Progenitor cell of endocrine pancreas (in vitro differentiated cells): ENCODE measurements around the gene GPR39. TPM values are rescaled to one million over a fixed set of nuclear protein-coding genes. Genes with fewer than 3 reads are reported as not detected.

Experiments used
- DNase-seq: peaks from one replicate; pipeline ENCODE4 v3.0.0; 2021; ENCODE audit warnings: low spot score; ENCODE audit not compliant: unreplicated experiment
- H3K27ac Mint-ChIP-seq: 2 replicates; pipeline ENCODE4 v1.8.0; 2021; ENCODE audit warnings: mild to moderate bottlenecking, moderate library complexity, mixed read lengths
- H3K27me3 Mint-ChIP-seq: 2 replicates; pipeline ENCODE4 v1.8.0; 2021; ENCODE audit warnings: mixed read lengths
- H3K36me3 Mint-ChIP-seq: 2 replicates; pipeline ENCODE4 v1.8.0; 2022; ENCODE audit warnings: mixed read lengths; ENCODE audit not compliant: insufficient read depth
- H3K4me1 Mint-ChIP-seq: 2 replicates; pipeline ENCODE4 v1.8.0; 2021; ENCODE audit warnings: low read depth, mixed read lengths
- H3K4me3 Mint-ChIP-seq: 2 replicates; pipeline ENCODE4 v1.8.0; 2021; ENCODE audit warnings: low read depth, mild to moderate bottlenecking, moderate library complexity, mixed read lengths
- H3K9me3 Mint-ChIP-seq: 2 replicates; pipeline ENCODE4 v1.8.0; 2021; ENCODE audit warnings: low read depth, mixed read lengths
- CTCF ChIP-seq: fragments of 200-600 bp; sonication (generic); IDR thresholded peaks from one replicate; pipeline ENCODE4 v1.5.0; 2021; ENCODE audit warnings: antibody characterized with exemption, mild to moderate bottlenecking; ENCODE audit not compliant: unreplicated experiment
- total RNA-seq: library from RNA; stranded (reverse); gene quantifications from 2 replicates; pipeline ENCODE4 v1.2.1, GENCODE V29; 2021

Gene GPR39
- total RNA-seq, 1 donor from 2014 or later = 4.0 TPM

DNA sequence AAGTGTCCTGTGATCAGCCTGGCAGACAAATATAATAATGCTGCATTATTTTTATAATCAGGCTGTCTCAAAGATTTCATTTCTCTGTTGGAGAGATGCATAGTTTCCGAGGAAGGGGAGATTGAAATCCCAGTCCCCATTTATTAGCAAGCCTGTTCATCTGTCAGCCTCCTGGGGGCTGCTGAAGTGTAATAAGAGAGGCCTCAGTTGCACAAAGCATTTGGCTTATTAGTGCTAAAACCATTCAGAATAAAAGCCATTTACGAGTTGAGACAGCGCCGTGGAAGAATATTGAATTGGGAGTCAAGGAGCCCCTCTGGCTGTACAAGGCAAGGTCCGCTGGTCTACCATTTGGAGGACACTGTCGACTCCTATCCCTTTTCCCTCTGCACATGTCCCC is 6.1 kb downstream of the GPR39 start:
- Mint-ChIP-seq H3K9me3 (no peaks in the 10 kb centered on the region), H3K27me3 (peaks cover 4% of the 10 kb centered on the region), H3K4me1 (peaks cover 17% of the 10 kb centered on the region)

DNA sequence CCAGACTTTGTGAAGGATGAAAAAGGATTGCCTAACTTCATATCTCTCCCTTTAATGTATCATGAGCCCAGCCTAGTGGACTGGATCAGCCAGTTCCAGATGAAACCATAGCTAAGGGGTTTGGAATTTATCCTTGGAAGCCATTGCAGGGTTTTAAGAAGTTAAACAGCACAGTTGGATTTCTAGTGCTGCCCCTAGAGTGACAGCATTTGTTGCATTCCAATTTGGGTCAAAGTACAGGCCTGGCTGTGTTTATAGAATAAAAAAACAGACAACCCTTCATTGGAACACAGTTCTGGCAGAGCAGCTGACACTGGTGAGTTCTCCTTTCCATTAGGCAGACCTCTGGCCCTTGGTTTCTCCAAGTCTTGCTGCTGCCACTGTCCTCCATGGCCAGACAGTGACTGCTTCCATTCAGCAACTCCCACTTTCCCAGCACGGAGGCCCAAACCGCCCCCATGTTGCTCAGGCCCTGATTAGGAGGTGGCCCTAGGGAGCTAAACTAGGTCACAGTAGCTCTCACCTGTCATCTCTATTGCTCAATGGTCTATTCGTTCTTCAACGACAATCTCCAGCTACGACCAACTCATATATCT is 8.0 kb downstream of the GPR39 start:
- no peak for TF ChIP-seq CTCF
- Mint-ChIP-seq H3K9me3 (no peaks in the 10 kb centered on the region), H3K4me3 (no peak overlapping the region), H3K4me1 (peaks cover 9% of the 10 kb centered on the region), H3K36me3 (no peaks in the 10 kb centered on the region), H3K27me3 (peaks cover under 1% of the 10 kb centered on the region), H3K27ac (no peak overlapping the region)
- no peak for DNase-seq

More for the DNA sequence above, 6.1 kb downstream of the GPR39 start:
- Mint-ChIP-seq H3K36me3 (no peaks in the 10 kb centered on the region), H3K4me3 (no peak overlapping the region), H3K27ac (no peak overlapping the region)
- TF ChIP-seq CTCF = no peak
- no peak for DNase-seq

DNA sequence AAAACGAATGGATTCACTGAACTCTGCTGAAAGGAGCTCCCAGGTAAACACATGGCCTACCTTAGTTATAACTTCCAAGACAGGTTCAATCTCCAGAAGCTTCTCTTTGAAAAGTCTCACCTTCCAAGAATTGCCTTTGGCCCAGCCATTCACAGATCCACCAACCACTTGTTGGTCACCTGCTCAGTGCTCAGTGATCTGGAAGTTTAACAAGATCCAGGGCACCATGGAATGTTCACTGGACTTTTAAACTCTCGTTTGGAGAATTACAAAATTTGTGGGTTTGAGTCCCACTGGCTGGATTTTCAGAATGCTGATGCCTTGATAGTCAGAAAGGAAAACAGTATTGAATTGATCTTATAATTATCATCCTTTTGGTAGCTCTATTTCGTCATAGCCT is 9.4 kb downstream of the GPR39 start:
- TF ChIP-seq CTCF = no peak
- no peak overlapping the region for H3K4me3 Mint-ChIP-seq
- H3K27me3 Mint-ChIP-seq = peaks cover 3% of the 10 kb centered on the region

DNA sequence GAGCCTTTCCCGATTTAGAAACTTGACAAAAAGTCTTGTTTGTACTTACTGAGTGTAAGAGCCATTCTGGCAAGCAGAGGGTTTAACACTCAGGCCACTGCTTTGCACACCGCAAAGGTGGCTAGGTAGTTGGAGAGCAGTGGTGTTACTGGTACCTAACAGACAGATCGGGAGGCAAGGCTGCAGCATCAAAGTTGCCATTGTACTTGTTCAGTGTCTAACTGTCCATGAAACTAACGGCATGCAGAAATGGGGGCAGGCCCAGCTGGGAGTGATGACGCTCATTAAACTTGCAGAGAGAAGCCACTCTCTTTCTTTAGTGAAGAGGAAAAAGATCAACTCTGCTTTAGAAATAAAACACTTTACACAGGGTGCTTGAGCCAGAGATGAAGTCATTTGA is 10.1 kb downstream of the GPR39 start:
- no peak overlapping the region for H3K27ac Mint-ChIP-seq
- H3K36me3 Mint-ChIP-seq = no peaks in the 10 kb centered on the region
- H3K4me1 Mint-ChIP-seq = peaks cover 5% of the 10 kb centered on the region
- no peak overlapping the region for H3K4me3 Mint-ChIP-seq
- no peaks in the 10 kb centered on the region for H3K9me3 Mint-ChIP-seq
- TF ChIP-seq CTCF = no peak
- no peak for DNase-seq
- H3K27me3 Mint-ChIP-seq = peaks cover 3% of the 10 kb centered on the region

More for the DNA sequence above, 9.4 kb downstream of the GPR39 start:
- H3K4me1 Mint-ChIP-seq = peaks cover 6% of the 10 kb centered on the region
- no peak overlapping the region for H3K27ac Mint-ChIP-seq
- no peak for DNase-seq
- no peaks in the 10 kb centered on the region for H3K9me3 Mint-ChIP-seq
- H3K36me3 Mint-ChIP-seq = no peaks in the 10 kb centered on the region

DNA sequence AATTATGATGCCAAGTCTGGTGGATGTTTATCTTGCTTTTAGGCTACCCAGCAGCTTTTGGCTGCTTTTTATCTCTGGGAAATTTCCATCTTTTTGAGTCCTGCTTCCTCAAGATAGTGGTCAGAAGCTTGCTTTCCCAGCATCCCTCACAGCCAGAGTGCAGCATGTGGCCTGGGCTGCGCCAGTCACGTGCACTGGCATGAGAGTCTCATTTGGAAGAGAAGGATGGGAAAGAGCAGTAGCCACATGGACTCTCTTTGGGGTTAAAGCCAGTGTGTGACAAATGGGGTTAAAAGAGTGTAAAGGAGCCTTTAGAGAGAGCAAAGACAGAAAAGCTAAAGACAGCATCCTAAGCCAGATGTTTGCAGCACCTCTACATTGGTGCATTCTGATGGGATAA is 12.7 kb downstream of the GPR39 start:
- peaks cover 5% of the 10 kb centered on the region for H3K4me1 Mint-ChIP-seq
- no peak for DNase-seq
- H3K27ac Mint-ChIP-seq = no peak overlapping the region
- peaks cover 3% of the 10 kb centered on the region for H3K27me3 Mint-ChIP-seq
- H3K9me3 Mint-ChIP-seq = no peaks in the 10 kb centered on the region
- H3K36me3 Mint-ChIP-seq = no peaks in the 10 kb centered on the region
- no peak for TF ChIP-seq CTCF
- H3K4me3 Mint-ChIP-seq = no peak overlapping the region
